H1 (cell line): ENCODE measurements around the gene GPR15LG. TPM values are rescaled to one million over a fixed set of nuclear protein-coding genes. Genes with fewer than 3 reads are reported as not detected.

ENCODE experiments used
- PHF8 ChIP-seq: fragments of 200-600 bp; sonication (generic); conservative IDR thresholded peaks from 2 replicates; pipeline ENCODE4 v1.7.1; 2012; ENCODE audit warnings: low read depth, mild to moderate bottlenecking, inconsistent platforms, low read length, moderate library complexity
- RXRA ChIP-seq: IDR thresholded peaks from 2 replicates; pipeline ENCODE4 v1.6.1; 2011; ENCODE audit warnings: low read depth, mild to moderate bottlenecking, low read length, moderate library complexity; ENCODE audit not compliant: insufficient read depth
- SP1 ChIP-seq: IDR thresholded peaks from 2 replicates; pipeline ENCODE4 v1.6.1; 2011; ENCODE audit warnings: low read depth, low read length
- TAF1 ChIP-seq: IDR thresholded peaks from 2 replicates; pipeline ENCODE4 v1.6.1; 2011; ENCODE audit warnings: mild to moderate bottlenecking, low read depth, low read length
- polyA plus RNA-seq, 7 experiments: library from polyadenylated mRNA; depleted of rRNA in 3 of 7; stranded (reverse) in 5 of 7; unstranded in 2 of 7; fragments of >200 nt in 5 of 7; fragments of 200-250 nt in 2 of 7; gene quantifications; 1 replicate in 5 of 7; 2 replicates in 1 of 7; 4 replicates in 1 of 7; pipeline versions ENCODE4 v1.2.1 to v1.2.3, GENCODE V29; 2011 to 2013; ENCODE audit warnings: missing spikeins in 2 of 7, mixed read lengths in 2 of 7
- total RNA-seq: library from RNA; stranded (reverse); fragmentation: NEBNext Ultra II Directional; extraction: Animal tissue kit (Norgen Biotek cat#: 25700); gene quantifications from 2 replicates; pipeline ENCODE4 v1.2.1, GENCODE V29; 2021
- TF ChIP-seq, protein P1 (sequence below): IDR thresholded peaks from 2 replicates; pipeline ENCODE4 v1.6.1; 2012; ENCODE audit warnings: low read length, inconsistent platforms
- TF ChIP-seq, protein P2 (sequence below): fragments of 300-600 bp; sonication (generic); IDR thresholded peaks from 2 replicates; pipeline ENCODE4 v1.7.1; 2012; ENCODE audit warnings: low read length, moderate library complexity, mild to moderate bottlenecking, inconsistent platforms; ENCODE audit not compliant: insufficient replicate concordance

GPR15LG gene
- total and polyA plus RNA-seq, 2 of the 8 experiments (the other 6 are each of a cell fraction or from before 2014, with no cell fraction given) = not detected

DNA sequence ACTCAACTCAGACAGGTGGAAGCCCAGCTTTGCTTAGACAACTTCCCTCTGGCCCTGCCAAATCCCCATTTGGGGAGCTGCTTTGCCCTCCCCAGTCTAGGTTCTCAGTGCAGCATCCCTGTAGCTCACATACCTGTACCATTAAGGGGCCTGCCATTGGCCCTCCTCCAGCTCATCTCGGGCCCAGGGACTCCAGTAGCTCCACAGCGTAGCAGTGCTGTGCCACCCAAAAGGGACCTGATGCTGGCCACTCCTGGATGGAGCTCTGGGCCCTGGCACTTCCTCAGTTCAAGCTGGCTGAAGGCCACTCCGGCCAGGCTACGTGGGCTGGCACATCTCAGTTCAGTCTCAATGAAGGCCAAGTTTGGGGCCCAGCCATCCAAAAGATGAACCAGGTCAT, 60.3 kb downstream of the GPR15LG start (continued):
- TF ChIP-seq PHF8 = no peak
- TF ChIP-seq TAF1 = no peak
- TF ChIP-seq RXRA = no peak
- TF ChIP-seq, protein P1, sequence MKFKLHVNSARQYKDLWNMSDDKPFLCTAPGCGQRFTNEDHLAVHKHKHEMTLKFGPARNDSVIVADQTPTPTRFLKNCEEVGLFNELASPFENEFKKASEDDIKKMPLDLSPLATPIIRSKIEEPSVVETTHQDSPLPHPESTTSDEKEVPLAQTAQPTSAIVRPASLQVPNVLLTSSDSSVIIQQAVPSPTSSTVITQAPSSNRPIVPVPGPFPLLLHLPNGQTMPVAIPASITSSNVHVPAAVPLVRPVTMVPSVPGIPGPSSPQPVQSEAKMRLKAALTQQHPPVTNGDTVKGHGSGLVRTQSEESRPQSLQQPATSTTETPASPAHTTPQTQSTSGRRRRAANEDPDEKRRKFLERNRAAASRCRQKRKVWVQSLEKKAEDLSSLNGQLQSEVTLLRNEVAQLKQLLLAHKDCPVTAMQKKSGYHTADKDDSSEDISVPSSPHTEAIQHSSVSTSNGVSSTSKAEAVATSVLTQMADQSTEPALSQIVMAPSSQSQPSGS = no peak
- no peak for TF ChIP-seq SP1
- TF ChIP-seq, protein P2, sequence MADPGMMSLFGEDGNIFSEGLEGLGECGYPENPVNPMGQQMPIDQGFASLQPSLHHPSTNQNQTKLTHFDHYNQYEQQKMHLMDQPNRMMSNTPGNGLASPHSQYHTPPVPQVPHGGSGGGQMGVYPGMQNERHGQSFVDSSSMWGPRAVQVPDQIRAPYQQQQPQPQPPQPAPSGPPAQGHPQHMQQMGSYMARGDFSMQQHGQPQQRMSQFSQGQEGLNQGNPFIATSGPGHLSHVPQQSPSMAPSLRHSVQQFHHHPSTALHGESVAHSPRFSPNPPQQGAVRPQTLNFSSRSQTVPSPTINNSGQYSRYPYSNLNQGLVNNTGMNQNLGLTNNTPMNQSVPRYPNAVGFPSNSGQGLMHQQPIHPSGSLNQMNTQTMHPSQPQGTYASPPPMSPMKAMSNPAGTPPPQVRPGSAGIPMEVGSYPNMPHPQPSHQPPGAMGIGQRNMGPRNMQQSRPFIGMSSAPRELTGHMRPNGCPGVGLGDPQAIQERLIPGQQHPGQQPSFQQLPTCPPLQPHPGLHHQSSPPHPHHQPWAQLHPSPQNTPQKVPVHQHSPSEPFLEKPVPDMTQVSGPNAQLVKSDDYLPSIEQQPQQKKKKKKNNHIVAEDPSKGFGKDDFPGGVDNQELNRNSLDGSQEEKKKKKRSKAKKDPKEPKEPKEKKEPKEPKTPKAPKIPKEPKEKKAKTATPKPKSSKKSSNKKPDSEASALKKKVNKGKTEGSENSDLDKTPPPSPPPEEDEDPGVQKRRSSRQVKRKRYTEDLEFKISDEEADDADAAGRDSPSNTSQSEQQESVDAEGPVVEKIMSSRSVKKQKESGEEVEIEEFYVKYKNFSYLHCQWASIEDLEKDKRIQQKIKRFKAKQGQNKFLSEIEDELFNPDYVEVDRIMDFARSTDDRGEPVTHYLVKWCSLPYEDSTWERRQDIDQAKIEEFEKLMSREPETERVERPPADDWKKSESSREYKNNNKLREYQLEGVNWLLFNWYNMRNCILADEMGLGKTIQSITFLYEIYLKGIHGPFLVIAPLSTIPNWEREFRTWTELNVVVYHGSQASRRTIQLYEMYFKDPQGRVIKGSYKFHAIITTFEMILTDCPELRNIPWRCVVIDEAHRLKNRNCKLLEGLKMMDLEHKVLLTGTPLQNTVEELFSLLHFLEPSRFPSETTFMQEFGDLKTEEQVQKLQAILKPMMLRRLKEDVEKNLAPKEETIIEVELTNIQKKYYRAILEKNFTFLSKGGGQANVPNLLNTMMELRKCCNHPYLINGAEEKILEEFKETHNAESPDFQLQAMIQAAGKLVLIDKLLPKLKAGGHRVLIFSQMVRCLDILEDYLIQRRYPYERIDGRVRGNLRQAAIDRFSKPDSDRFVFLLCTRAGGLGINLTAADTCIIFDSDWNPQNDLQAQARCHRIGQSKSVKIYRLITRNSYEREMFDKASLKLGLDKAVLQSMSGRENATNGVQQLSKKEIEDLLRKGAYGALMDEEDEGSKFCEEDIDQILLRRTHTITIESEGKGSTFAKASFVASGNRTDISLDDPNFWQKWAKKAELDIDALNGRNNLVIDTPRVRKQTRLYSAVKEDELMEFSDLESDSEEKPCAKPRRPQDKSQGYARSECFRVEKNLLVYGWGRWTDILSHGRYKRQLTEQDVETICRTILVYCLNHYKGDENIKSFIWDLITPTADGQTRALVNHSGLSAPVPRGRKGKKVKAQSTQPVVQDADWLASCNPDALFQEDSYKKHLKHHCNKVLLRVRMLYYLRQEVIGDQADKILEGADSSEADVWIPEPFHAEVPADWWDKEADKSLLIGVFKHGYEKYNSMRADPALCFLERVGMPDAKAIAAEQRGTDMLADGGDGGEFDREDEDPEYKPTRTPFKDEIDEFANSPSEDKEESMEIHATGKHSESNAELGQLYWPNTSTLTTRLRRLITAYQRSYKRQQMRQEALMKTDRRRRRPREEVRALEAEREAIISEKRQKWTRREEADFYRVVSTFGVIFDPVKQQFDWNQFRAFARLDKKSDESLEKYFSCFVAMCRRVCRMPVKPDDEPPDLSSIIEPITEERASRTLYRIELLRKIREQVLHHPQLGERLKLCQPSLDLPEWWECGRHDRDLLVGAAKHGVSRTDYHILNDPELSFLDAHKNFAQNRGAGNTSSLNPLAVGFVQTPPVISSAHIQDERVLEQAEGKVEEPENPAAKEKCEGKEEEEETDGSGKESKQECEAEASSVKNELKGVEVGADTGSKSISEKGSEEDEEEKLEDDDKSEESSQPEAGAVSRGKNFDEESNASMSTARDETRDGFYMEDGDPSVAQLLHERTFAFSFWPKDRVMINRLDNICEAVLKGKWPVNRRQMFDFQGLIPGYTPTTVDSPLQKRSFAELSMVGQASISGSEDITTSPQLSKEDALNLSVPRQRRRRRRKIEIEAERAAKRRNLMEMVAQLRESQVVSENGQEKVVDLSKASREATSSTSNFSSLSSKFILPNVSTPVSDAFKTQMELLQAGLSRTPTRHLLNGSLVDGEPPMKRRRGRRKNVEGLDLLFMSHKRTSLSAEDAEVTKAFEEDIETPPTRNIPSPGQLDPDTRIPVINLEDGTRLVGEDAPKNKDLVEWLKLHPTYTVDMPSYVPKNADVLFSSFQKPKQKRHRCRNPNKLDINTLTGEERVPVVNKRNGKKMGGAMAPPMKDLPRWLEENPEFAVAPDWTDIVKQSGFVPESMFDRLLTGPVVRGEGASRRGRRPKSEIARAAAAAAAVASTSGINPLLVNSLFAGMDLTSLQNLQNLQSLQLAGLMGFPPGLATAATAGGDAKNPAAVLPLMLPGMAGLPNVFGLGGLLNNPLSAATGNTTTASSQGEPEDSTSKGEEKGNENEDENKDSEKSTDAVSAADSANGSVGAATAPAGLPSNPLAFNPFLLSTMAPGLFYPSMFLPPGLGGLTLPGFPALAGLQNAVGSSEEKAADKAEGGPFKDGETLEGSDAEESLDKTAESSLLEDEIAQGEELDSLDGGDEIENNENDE = no peak
